BJ (cell line): ENCODE measurements around the gene PVALEF. TPM values are rescaled to one million over a fixed set of nuclear protein-coding genes. Genes with fewer than 3 reads are reported as not detected.

Experiments used
- CTCF ChIA-PET: fragments of 350-600 bp; formaldehyde crosslinking; extraction: SDS; loops from one replicate; lab custom pipeline; 2021; ENCODE audit warnings: antibody characterized with exemption, inconsistent platforms; lab: Yijun Ruan, JAX
- POLR2A ChIA-PET: fragments of 300-600 bp; sonication (Branson Sonifier 250); formaldehyde crosslinking; extraction: SDS; loops from one replicate; lab custom pipeline; 2021; ENCODE audit warnings: antibody characterized with exemption; lab: Charles Lee
- DNase-seq: peaks from one replicate; pipeline ENCODE4 v3.0.0-alpha.2; 2011; ENCODE audit warnings: low read depth
- H3K27me3 ChIP-seq: 2 replicates; pipeline ENCODE4 v1.6.0; 2011; ENCODE audit warnings: low read length; ENCODE audit not compliant: control insufficient read depth, insufficient read depth
- H3K36me3 ChIP-seq: 2 replicates; pipeline ENCODE4 v1.5.1; 2011; ENCODE audit warnings: low read length; ENCODE audit not compliant: control insufficient read depth, insufficient read depth
- H3K4me3 ChIP-seq: 2 replicates; pipeline ENCODE4 v1.5.1; 2011; ENCODE audit warnings: low read depth, mild to moderate bottlenecking, control low read depth, low read length
- polyA plus RNA-seq: library from polyadenylated mRNA; depleted of rRNA; stranded (reverse); fragments of >200 nt; gene quantifications from 2 replicates; pipeline ENCODE4 v1.2.3, GENCODE V29; 2011
- TF ChIP-seq, protein P1 (sequence below): IDR thresholded peaks from 2 replicates; pipeline ENCODE4 v1.5.1; 2011; ENCODE audit warnings: low read depth, mild to moderate bottlenecking, control low read depth, inconsistent platforms, low read length, moderate library complexity; ENCODE audit not compliant: insufficient read depth

PVALEF gene
- polyA plus RNA-seq, 1 experiment, result not detected

DNA sequence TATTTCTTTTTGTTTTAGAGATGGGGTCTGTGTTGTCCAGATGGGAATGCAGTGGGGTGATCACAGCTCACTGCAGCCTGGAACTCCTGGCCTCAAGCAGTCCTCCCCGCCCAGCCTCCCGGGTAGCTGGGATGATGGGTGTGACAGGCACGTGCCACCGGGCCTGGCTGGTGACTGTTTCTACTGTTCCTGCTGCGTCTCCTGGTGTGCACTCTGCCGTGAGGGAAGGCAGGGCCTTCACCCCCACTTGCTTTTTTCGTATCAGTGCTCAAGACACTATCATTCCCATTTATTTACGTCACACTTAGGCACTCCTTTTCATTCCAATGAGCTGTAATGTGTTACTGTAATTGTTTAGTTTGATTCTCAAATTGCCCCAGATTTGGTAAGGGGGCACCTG is 25.3 kb upstream of the PVALEF start:
- Histone ChIP-seq H3K27me3 (no peaks in the 10 kb centered on the region), H3K36me3 (no peaks in the 10 kb centered on the region), H3K4me3 (no peak overlapping the region)
- TF ChIP-seq, protein P1, sequence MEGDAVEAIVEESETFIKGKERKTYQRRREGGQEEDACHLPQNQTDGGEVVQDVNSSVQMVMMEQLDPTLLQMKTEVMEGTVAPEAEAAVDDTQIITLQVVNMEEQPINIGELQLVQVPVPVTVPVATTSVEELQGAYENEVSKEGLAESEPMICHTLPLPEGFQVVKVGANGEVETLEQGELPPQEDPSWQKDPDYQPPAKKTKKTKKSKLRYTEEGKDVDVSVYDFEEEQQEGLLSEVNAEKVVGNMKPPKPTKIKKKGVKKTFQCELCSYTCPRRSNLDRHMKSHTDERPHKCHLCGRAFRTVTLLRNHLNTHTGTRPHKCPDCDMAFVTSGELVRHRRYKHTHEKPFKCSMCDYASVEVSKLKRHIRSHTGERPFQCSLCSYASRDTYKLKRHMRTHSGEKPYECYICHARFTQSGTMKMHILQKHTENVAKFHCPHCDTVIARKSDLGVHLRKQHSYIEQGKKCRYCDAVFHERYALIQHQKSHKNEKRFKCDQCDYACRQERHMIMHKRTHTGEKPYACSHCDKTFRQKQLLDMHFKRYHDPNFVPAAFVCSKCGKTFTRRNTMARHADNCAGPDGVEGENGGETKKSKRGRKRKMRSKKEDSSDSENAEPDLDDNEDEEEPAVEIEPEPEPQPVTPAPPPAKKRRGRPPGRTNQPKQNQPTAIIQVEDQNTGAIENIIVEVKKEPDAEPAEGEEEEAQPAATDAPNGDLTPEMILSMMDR, result no peak
- ChIA-PET CTCF (interaction anchor here (0.7 to 5.9 kb wide), 3 partner anchors 61 to 345 kb away, joined by 3 to 26 read pairs (median 4); partner anchors contain the start of genes NDUFAF8 and TEPSIN), POLR2A (no interaction called here)
- DNase-seq, result no peak

DNA sequence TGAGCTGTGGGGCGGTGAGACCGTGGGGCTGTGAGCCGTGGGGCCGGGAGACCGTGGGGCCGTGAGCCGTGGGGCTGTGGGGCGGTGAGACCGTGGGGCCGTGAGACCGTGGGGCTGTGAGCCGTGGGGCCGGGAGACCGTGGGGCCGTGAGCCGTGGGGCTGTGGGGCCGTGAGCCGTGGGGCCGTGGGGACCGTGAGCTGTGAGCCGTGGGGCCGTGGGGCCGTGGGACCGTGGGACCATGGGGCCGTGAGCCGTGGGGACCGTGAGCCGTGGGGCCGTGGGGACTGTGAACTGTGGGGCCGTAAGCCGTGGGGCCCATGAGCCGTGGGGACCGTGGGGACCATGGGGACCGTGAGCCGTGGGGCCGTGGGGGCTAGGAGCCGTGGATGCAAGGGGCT is 24.6 kb upstream of the PVALEF start:
- no peak for DNase-seq
- Histone ChIP-seq H3K4me3 (no peak overlapping the region), H3K36me3 (no peaks in the 10 kb centered on the region), H3K27me3 (no peaks in the 10 kb centered on the region)
- TF ChIP-seq, protein P1, result no peak
- CTCF ChIA-PET, result interaction anchor here (0.6 to 5.9 kb wide), 3 partner anchors 60 to 1370 kb away, joined by 4 to 26 read pairs (median 4); partner anchors contain the start of genes NDUFAF8 and TEPSIN
- POLR2A ChIA-PET, result no interaction called here

DNA sequence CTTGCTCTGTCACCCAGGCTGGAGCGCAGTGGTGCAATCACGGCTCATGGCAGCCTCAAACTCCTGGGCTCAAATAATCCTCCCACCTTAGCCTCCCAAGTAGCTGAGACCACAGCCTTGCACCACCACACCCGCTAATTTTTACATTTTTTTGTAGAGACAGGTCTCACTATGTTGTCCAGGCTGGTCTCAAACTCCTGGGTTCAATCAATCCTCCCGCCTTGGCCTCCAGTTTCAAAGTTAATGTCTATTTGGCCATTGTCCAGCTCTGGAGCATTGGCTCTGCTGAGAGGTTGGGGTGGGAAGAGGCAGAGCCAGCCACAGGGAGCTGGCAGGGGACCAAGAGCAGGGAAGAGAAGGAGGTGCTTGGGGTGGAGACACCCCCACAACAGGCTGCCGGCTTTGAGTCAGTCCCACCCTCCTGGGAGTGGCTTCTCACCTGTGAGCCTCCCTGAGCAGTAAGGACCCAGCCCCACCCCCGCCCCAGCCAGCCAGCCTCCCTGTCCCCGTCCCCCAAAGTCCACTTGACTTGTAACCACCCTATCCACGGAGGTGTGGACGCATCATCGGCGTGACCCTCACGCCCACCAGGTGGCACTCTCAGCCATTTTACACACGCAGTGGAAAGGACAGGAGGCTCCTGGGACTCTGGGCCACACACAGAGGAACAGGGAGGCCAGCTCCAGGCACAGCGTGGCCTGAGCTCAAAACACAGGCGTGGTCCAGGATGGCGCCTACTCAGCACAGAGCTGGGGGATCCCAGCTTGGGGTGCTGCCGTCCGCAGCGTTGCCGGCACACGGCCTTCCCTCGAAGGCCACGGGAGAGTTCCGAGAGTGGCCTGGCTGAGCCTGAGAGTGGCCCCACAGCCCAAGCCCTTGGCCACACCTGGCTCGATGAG is 22.8 kb upstream of the PVALEF start:
- POLR2A ChIA-PET, result no interaction called here
- CTCF ChIA-PET, result interaction anchor here (0.6 to 5.9 kb wide), 33 partner anchors 9 to 458 kb away, joined by 3 to 30 read pairs (median 4); partner anchors contain the start of genes CEP131, NDUFAF8, PVALEF and TEPSIN
- no peaks in the 10 kb centered on the region for H3K27me3 ChIP-seq
- H3K36me3 ChIP-seq, result no peaks in the 10 kb centered on the region
- TF ChIP-seq, protein P1, result peak; percentile 80
- peak; percentile 9 for DNase-seq
- no peak overlapping the region for H3K4me3 ChIP-seq

DNA sequence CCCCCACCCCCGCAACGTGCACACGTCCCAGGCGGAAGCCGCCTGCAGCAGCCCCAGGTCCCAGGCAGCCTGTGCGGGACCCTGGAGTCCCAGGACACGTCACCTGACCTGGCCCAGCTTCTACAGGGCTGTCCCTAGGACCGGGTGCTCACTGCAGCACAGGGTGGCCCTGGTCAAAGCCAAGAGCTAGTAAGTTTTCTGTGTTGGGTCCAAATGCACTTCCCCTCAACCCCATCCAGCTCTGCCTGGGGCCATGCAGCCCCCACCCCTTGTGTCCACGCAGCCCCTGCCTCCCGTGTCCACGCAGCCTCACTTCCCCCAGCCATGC is 22.1 kb upstream of the PVALEF start:
- no peak for DNase-seq
- TF ChIP-seq, protein P1, result no peak
- Histone ChIP-seq H3K36me3 (no peaks in the 10 kb centered on the region), H3K4me3 (no peak overlapping the region), H3K27me3 (no peaks in the 10 kb centered on the region; the same call in 1 of the 2 replicates)
- ChIA-PET POLR2A (no interaction called here), CTCF (interaction anchor here (0.6 to 5.9 kb wide), 31 partner anchors 9 to 458 kb away, joined by 3 to 30 read pairs (median 4); partner anchors contain the start of genes CEP131, NDUFAF8, PVALEF and TEPSIN)

DNA sequence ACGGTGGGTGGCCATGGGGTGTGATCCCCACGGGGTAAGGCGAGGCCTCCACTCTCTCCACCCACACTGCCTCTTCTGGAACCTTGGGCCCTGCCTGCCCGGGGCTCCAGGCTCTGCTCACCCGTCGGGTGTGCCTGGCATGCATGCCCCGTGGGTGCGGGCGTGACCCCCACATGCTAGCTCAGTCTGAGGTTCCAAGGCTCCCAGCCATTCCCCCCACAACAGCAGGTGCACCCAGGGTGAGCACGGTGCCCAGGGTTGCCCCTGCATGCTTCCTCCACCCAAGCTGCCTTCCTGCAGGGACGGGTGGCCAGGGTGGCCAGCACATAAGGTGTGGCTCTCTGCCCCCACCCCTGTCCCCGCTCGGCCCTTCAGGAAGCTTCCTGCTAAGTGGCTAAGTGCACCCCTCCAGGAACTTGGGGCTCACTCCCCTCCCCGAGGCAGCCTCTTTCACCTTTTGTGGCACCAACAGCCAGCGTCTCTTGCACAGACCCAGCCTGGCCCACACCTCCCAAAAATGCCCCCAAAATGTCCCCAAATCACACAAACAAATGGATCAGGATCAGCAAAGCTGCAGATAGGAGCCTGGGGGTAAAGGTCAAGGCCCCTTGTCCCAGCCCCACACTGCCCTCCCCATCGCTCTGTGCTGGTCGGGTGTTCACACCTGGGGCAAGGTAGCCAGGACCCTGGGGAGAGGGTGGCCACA is 21.4 kb upstream of the PVALEF start:
- no peak for DNase-seq
- TF ChIP-seq, protein P1, result no peak
- H3K4me3 ChIP-seq, result no peak overlapping the region
- ChIA-PET CTCF (interaction anchor here (1.0 to 5.9 kb wide), 13 partner anchors 10 to 341 kb away, joined by 3 to 30 read pairs (median 7); partner anchors contain the start of gene PVALEF), POLR2A (no interaction called here)
- H3K36me3 ChIP-seq, result no peaks in the 10 kb centered on the region
- H3K27me3 ChIP-seq, result no peaks in the 10 kb centered on the region; the same call in 1 of the 2 replicates
